SU-DHL-6 (cell line): Measurements from ENCODE around the gene PTPRN2.

Experiments used
- H2AFZ ChIP-seq: fragments of 200-600 bp; sonication (generic); 2 replicates; pipeline ENCODE4 v1.6.1; 2014; ENCODE audit warnings: low read depth, mild to moderate bottlenecking, moderate library complexity, mixed read lengths, antibody characterized with exemption, low read length; ENCODE audit not compliant: severe bottlenecking
- H3F3A ChIP-seq: fragments of 200-600 bp; shearing (Covaris generic); 2 replicates; pipeline ENCODE4 v1.6.0; 2016; ENCODE audit warnings: antibody characterized with exemption, mild to moderate bottlenecking; ENCODE audit not compliant: insufficient read depth
- H3K27ac ChIP-seq: fragments of 200-600 bp; sonication (generic); 2 replicates; pipeline ENCODE4 v1.5.1; 2016; ENCODE audit warnings: low read depth, mild to moderate bottlenecking, low read length, moderate library complexity, mixed read lengths
- H3K27me3 ChIP-seq: fragments of 200-600 bp; sonication (generic), shearing (Covaris generic); 2 replicates; pipeline ENCODE4 v1.6.0; 2014; ENCODE audit warnings: mild to moderate bottlenecking, low read length
- H3K36me3 ChIP-seq: fragments of 200-600 bp; sonication (generic); 2 replicates; pipeline ENCODE4 v1.6.1; 2014; ENCODE audit warnings: mild to moderate bottlenecking, low read length, mixed read lengths
- H3K4me2 ChIP-seq: fragments of 300-600, 200-600 bp; shearing (Covaris generic), sonication (generic); 2 replicates; pipeline ENCODE4 v1.6.0; 2014; ENCODE audit warnings: low read length, low read depth, mild to moderate bottlenecking; ENCODE audit not compliant: poor library complexity, severe bottlenecking
- H3K4me3 ChIP-seq: fragments of 200-600 bp; sonication (generic); 2 replicates; pipeline ENCODE4 v1.5.1; 2014; ENCODE audit warnings: antibody characterized with exemption, low read length, mild to moderate bottlenecking, mixed read lengths; ENCODE audit not compliant: insufficient read depth, poor library complexity, severe bottlenecking
- H3K79me2 ChIP-seq: fragments of 200-600 bp; sonication (generic); 2 replicates; pipeline ENCODE4 v1.6.1; 2014; ENCODE audit warnings: mild to moderate bottlenecking, low read length, moderate library complexity; ENCODE audit not compliant: insufficient read depth
- H3K9ac ChIP-seq: fragments of 200-600 bp; sonication (generic); 2 replicates; pipeline ENCODE4 v1.7.0; 2014; ENCODE audit warnings: mild to moderate bottlenecking, low read length
- H3K9me2 ChIP-seq: fragments of 200-600 bp; sonication (generic); replicated peaks from 2 replicates; pipeline ENCODE4 v1.6.1; 2014; ENCODE audit warnings: low read length; ENCODE audit not compliant: insufficient read depth
- H3K9me3 ChIP-seq: fragments of 200-600 bp; sonication (generic); 2 replicates; pipeline ENCODE4 v1.6.1; 2014; ENCODE audit warnings: low read length, mixed read lengths; ENCODE audit not compliant: insufficient read depth
- H4K20me1 ChIP-seq: fragments of 200-600 bp; sonication (generic); 2 replicates; pipeline ENCODE4 v1.6.1; 2014; ENCODE audit warnings: low read depth, mild to moderate bottlenecking, antibody characterized with exemption, low read length, moderate library complexity, mixed read lengths
- CTCF ChIP-seq: fragments of 200-600 bp; sonication (generic); IDR thresholded peaks from one replicate; pipeline ENCODE4 v1.5.1; 2017; ENCODE audit warnings: antibody characterized with exemption, mild to moderate bottlenecking, low read length, moderate library complexity; ENCODE audit not compliant: insufficient read depth, poor library complexity, severe bottlenecking
- EZH2phosphoT487 ChIP-seq: fragments of 200-600 bp; sonication (generic), shearing (Covaris generic); conservative IDR thresholded peaks from 2 replicates; pipeline ENCODE4 v1.6.1; 2018; ENCODE audit warnings: mild to moderate bottlenecking, antibody characterized with exemption, low read length, moderate library complexity, mixed read lengths

PTPRN2 gene

GRCh38 chr7:157616931-157617330, 970.7 kb downstream of the PTPRN2 start:
- Histone ChIP-seq H3K27me3 (no peaks in the 10 kb centered on the region), H4K20me1 (no peaks in the 10 kb centered on the region), H3K9me3 (no peaks in the 10 kb centered on the region), H3K9ac (no peak overlapping the region), H3K36me3 (no peaks in the 10 kb centered on the region), H3K79me2 (no peaks in the 10 kb centered on the region), H3K4me3 (no peak overlapping the region), H2AFZ (no peak overlapping the region), H3K9me2 (no peaks in the 10 kb centered on the region), H3K4me2 (no peak overlapping the region), H3K27ac (no peak overlapping the region), H3F3A (no peaks in the 10 kb centered on the region)
- TF ChIP-seq CTCF (no peak), EZH2phosphoT487 (no peak)

- H3K4me2 ChIP-seq, result no peak overlapping the region
- no peaks in the 10 kb centered on the region for H3K27me3 ChIP-seq
These were observed 971.2 kb downstream of the PTPRN2 start for GRCh38 chr7:157616426-157616825.

GRCh38 chr7:157615852-157616251, 971.8 kb downstream of the PTPRN2 start:
- H3K9me2 ChIP-seq, result no peaks in the 10 kb centered on the region
- TF ChIP-seq CTCF (no peak), EZH2phosphoT487 (no peak)

More at GRCh38 chr7:157616426-157616825, 971.2 kb downstream of the PTPRN2 start:
- no peaks in the 10 kb centered on the region for H3K9me3 ChIP-seq
- no peak overlapping the region for H2AFZ ChIP-seq
- no peaks in the 10 kb centered on the region for H3K9me2 ChIP-seq
- H3K27ac ChIP-seq, result no peak overlapping the region
- no peak for TF ChIP-seq EZH2phosphoT487
- no peak for TF ChIP-seq CTCF
- no peak overlapping the region for H3K4me3 ChIP-seq
- no peaks in the 10 kb centered on the region for H3F3A ChIP-seq
- H4K20me1 ChIP-seq, result no peaks in the 10 kb centered on the region
- H3K79me2 ChIP-seq, result no peaks in the 10 kb centered on the region
- H3K9ac ChIP-seq, result no peak overlapping the region
- H3K36me3 ChIP-seq, result no peaks in the 10 kb centered on the region

More at GRCh38 chr7:157615852-157616251, 971.8 kb downstream of the PTPRN2 start:
- no peak overlapping the region for H3K9ac ChIP-seq
- no peaks in the 10 kb centered on the region for H3K9me3 ChIP-seq
- no peaks in the 10 kb centered on the region for H3K27me3 ChIP-seq
- H3F3A ChIP-seq, result no peaks in the 10 kb centered on the region
- no peaks in the 10 kb centered on the region for H3K79me2 ChIP-seq
- H2AFZ ChIP-seq, result no peak overlapping the region
- no peak overlapping the region for H3K4me3 ChIP-seq
- H3K4me2 ChIP-seq, result no peak overlapping the region
- no peak overlapping the region for H3K27ac ChIP-seq
- H3K36me3 ChIP-seq, result no peaks in the 10 kb centered on the region
- H4K20me1 ChIP-seq, result no peaks in the 10 kb centered on the region
